IPS-15b (cell line): Measurements from ENCODE around the gene PSMC1.
A peak's percentile ranks its signal among the peaks of the same experiment; 100 is the strongest.

Experiments used
- H3K27me3 ChIP-seq: one replicate; pipeline ENCODE4 v1.6.1; 2013; ENCODE audit warnings: low read length; ENCODE audit not compliant: control insufficient read depth, insufficient read depth
- H3K36me3 ChIP-seq: one replicate; pipeline ENCODE4 v1.6.1; 2013; ENCODE audit warnings: low read length; ENCODE audit not compliant: control insufficient read depth, insufficient read depth
- H3K4me1 ChIP-seq: one replicate; pipeline ENCODE4 v1.6.1; 2013; ENCODE audit warnings: mild to moderate bottlenecking, low read length; ENCODE audit not compliant: control insufficient read depth, insufficient read depth
- H3K4me3 ChIP-seq: one replicate; pipeline ENCODE4 v1.5.1; 2013; ENCODE audit warnings: low read depth, low read length
- H3K9ac ChIP-seq: one replicate; pipeline ENCODE4 v1.6.1; 2013; ENCODE audit warnings: low read depth, mild to moderate bottlenecking, low read length
- H3K9me3 ChIP-seq: one replicate; pipeline ENCODE4 v1.6.1; 2013; ENCODE audit warnings: mild to moderate bottlenecking, low read length; ENCODE audit not compliant: control insufficient read depth, insufficient read depth

The PSMC1 gene

GRCh38 chr14:90255871-90256270 is 482 bp upstream of the PSMC1 start:
- Histone ChIP-seq H3K4me3 (peak overlapping the region; percentile 88), H3K36me3 (peaks cover 4% of the 10 kb centered on the region), H3K4me1 (no peaks in the 10 kb centered on the region), H3K9me3 (no peaks in the 10 kb centered on the region), H3K27me3 (no peaks in the 10 kb centered on the region), H3K9ac (no peak overlapping the region)

- no peaks in the 10 kb centered on the region for H3K27me3 ChIP-seq
- H3K9me3 ChIP-seq, result no peaks in the 10 kb centered on the region
- no peaks in the 10 kb centered on the region for H3K4me1 ChIP-seq
- no peak overlapping the region for H3K4me3 ChIP-seq
- peaks cover 32% of the 10 kb centered on the region for H3K36me3 ChIP-seq
- no peak overlapping the region for H3K9ac ChIP-seq
Measured at GRCh38 chr14:90263748-90264449, 7.5 kb downstream of the PSMC1 start.

GRCh38 chr14:90266441-90267154 is 10.2 kb downstream of the PSMC1 start:
- Histone ChIP-seq H3K4me1 (no peaks in the 10 kb centered on the region), H3K27me3 (no peaks in the 10 kb centered on the region), H3K4me3 (no peak overlapping the region), H3K9me3 (no peaks in the 10 kb centered on the region), H3K9ac (no peak overlapping the region), H3K36me3 (peaks cover 23% of the 10 kb centered on the region)

- H3K27me3 ChIP-seq, result no peaks in the 10 kb centered on the region
- H3K4me3 ChIP-seq, result no peak overlapping the region
- no peaks in the 10 kb centered on the region for H3K4me1 ChIP-seq
- H3K36me3 ChIP-seq, result peaks cover 27% of the 10 kb centered on the region
- no peaks in the 10 kb centered on the region for H3K9me3 ChIP-seq
- H3K9ac ChIP-seq, result no peak overlapping the region
Measured at GRCh38 chr14:90268420-90268819, 12.1 kb downstream of the PSMC1 start.

- no peaks in the 10 kb centered on the region for H3K4me1 ChIP-seq
- H3K36me3 ChIP-seq, result peaks cover 11% of the 10 kb centered on the region
- no peaks in the 10 kb centered on the region for H3K27me3 ChIP-seq
- H3K4me3 ChIP-seq, result no peak overlapping the region
- no peak overlapping the region for H3K9ac ChIP-seq
- no peaks in the 10 kb centered on the region for H3K9me3 ChIP-seq
Measured at GRCh38 chr14:90272523-90272922, 16.2 kb downstream of the PSMC1 start.

GRCh38 chr14:90273532-90273931 is 17.2 kb downstream of the PSMC1 start:
- Histone ChIP-seq H3K9ac (no peak overlapping the region), H3K36me3 (peaks cover 14% of the 10 kb centered on the region), H3K9me3 (no peaks in the 10 kb centered on the region), H3K4me1 (no peaks in the 10 kb centered on the region), H3K4me3 (no peak overlapping the region), H3K27me3 (no peaks in the 10 kb centered on the region)

- Histone ChIP-seq H3K9me3 (no peaks in the 10 kb centered on the region), H3K4me3 (no peak overlapping the region), H3K27me3 (no peaks in the 10 kb centered on the region), H3K36me3 (peaks cover 14% of the 10 kb centered on the region), H3K9ac (no peak overlapping the region), H3K4me1 (no peaks in the 10 kb centered on the region)
Measured at GRCh38 chr14:90274019-90274418, 17.7 kb downstream of the PSMC1 start.

DNA sequence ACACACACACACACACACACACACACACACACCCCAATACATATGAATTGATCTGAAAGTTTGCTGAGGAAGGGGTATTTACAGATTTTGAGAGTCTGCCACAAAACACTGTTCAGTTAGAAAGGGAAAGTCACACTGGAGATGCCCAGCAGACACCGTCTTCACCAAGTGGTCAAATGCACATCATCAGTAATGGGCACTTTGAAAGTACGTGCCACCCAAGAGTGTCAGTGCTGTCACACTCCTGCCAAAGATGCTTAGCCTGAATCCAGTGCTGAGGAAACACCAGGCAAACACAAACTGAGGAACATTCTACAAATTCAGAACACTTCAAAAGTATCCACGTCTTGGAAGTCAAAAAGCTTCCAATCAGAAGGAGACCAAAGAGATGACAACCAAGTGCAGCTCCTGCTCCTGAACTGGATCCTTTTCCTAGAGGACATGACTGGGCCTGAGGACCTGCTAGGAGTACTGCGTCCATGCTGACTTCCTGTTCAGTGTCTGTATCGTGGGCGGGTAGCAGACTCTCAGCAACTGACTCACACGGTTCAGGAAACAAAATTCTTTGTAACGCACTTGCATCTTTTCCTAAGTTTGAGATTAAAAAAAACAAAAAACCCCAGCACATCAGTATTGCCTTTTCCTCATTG is 18.6 kb downstream of the PSMC1 start:
- Histone ChIP-seq H3K36me3 (peaks cover 18% of the 10 kb centered on the region), H3K4me3 (no peak overlapping the region)

DNA sequence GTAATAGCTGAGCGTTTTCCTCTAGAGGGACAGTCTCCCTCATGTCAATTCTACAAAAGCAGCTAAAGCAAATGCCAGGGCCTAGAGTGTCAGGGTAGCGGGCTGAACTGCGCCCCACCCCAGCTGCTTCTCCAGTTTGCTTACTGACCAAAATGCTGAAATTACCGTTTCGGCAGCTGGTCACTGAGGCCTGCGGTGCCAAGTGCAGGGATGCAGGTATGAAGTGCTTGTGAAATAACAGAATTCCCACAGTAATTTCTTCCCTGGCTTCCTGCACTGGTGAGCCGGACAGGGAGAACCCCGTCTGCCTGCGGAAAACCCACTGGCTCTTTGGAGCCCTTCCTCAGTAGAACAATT is 19.1 kb downstream of the PSMC1 start:
- Histone ChIP-seq H3K4me3 (no peak overlapping the region), H3K4me1 (no peaks in the 10 kb centered on the region), H3K9ac (no peak overlapping the region), H3K9me3 (no peaks in the 10 kb centered on the region), H3K36me3 (peaks cover 18% of the 10 kb centered on the region), H3K27me3 (no peaks in the 10 kb centered on the region)

More for the DNA sequence above, 18.6 kb downstream of the PSMC1 start:
- no peaks in the 10 kb centered on the region for H3K4me1 ChIP-seq
- H3K9me3 ChIP-seq, result no peaks in the 10 kb centered on the region
- H3K9ac ChIP-seq, result no peak overlapping the region
- no peaks in the 10 kb centered on the region for H3K27me3 ChIP-seq

GRCh38 chr14:90275820-90276219 is 19.5 kb downstream of the PSMC1 start:
- H3K9ac ChIP-seq, result no peak overlapping the region
- no peak overlapping the region for H3K4me3 ChIP-seq
- peaks cover 18% of the 10 kb centered on the region for H3K36me3 ChIP-seq
- no peaks in the 10 kb centered on the region for H3K4me1 ChIP-seq
- no peaks in the 10 kb centered on the region for H3K9me3 ChIP-seq
- H3K27me3 ChIP-seq, result no peaks in the 10 kb centered on the region

DNA sequence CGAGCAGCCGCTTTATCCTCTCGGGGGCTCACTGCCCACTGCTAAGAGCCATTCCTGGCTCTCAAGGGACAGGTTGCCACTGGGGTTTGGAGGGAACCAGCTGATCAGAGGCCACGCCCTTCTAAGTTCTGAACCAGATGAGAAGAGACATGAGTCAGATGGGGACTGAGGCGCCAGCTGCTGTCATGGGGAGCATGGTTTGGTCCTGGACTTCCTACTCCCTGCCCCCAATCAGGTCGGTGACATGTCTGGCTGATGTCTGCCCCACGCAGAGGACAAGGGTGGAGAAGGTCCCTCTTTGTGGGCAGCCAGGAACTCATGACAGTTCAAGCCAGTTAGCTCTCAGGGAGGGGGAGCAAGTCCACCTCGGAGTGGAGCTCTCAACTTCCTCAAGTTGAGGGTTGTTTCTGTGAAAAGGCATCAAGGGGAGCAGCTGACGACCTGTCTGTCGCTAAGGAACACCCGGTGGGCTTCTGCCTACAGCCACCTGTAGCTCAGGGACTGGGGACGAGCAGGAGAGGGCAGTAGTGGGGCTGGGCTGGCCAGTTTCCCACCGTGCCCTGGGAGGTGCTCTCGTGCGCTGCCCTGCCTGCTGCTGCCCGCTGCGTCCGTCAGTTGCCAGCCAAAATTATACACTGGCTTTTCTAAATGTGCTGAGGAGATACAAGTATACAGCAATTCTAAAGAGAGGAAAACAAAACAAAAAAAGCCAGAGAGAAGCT is 20.5 kb downstream of the PSMC1 start:
- Histone ChIP-seq H3K4me3 (no peak overlapping the region), H3K27me3 (no peaks in the 10 kb centered on the region), H3K9me3 (no peaks in the 10 kb centered on the region), H3K4me1 (no peaks in the 10 kb centered on the region), H3K36me3 (peaks cover 18% of the 10 kb centered on the region), H3K9ac (peak overlapping the region; percentile 60)
